ENCODE results near the gene SUPT3H. TPM values are rescaled to one million over a fixed set of nuclear protein-coding genes. Genes with fewer than 3 reads are reported as not detected.

Gene SUPT3H
- total and polyA plus RNA-seq, 2 of the 8 experiments (the other 6 are each of a cell fraction or from before 2014, with no cell fraction given): 18.8 to 23.0 TPM

GRCh38 chr6:45209762-45210161 lies 168.0 kb downstream of the SUPT3H start:
- no peak overlapping the region for H4K8ac ChIP-seq (ENCODE audit: extremely low read depth, insufficient read depth, low read length)
- H2AFZ ChIP-seq (ENCODE audit: low read length): no peak overlapping the region
- H2BK120ac ChIP-seq (replicated peaks; ENCODE audit: low read depth, low read length): no peak overlapping the region
- FAIRE-seq (no peak), DNase-seq (ENCODE audit: low read depth in 1 of 2, low spot score in 2 of 2) (no peak)
- H2BK20ac ChIP-seq (ENCODE audit: low read length): no peak overlapping the region
- H4K5ac ChIP-seq (ENCODE audit: insufficient read length, low read depth, low read length): no peak overlapping the region
- H3K4me2 ChIP-seq (ENCODE audit: insufficient read depth in 1 of 2, low read depth in 2 of 2, low read length in 2 of 2): no peak overlapping the region
- ChIA-PET POLR2A (ENCODE audit: partially characterized antibody) (no interaction called here), CTCF (ENCODE audit: partially characterized antibody) (interaction anchor here (1.6 kb wide), 1 partner anchor 11 kb away, joined by 3 read pairs; no protein-coding TSS in a partner anchor)
- no peaks in the 10 kb centered on the region for H4K20me1 ChIP-seq (replicated peaks in 1 of 2; ENCODE audit: control insufficient read depth in 1 of 2, insufficient read depth in 2 of 2, low read length in 2 of 2)
- no peak overlapping the region for H2BK15ac ChIP-seq (ENCODE audit: low read length)
- H3K9me3 ChIP-seq (ENCODE audit: insufficient read depth in 2 of 2, low read depth in 1 of 2, low read length in 1 of 2): peaks cover 0 to 2% of the 10 kb centered on the region in 2 experiments; a peak in 2 of 4 replicates
- H3K4me1 ChIP-seq (replicated peaks in 1 of 4; ENCODE audit: control insufficient read depth in 3 of 4, insufficient read depth in 4 of 4, low read length in 3 of 4): peaks cover 0 to 5% (median 2%) of the 10 kb centered on the region in 4 experiments; a peak in 4 of 7 replicates
- H2AK5ac ChIP-seq (ENCODE audit: low read depth, low read length): no peak overlapping the region
- H3K79me1 ChIP-seq (ENCODE audit: low read depth, low read length): no peaks in the 10 kb centered on the region; the same call in 1 of the 2 replicates
- no peaks in the 10 kb centered on the region for H3K23me2 ChIP-seq (ENCODE audit: low read depth, low read length)
- H3K9ac ChIP-seq (replicated peaks in 1 of 4; ENCODE audit: extremely low read depth in 1 of 4, low read depth in 3 of 4, low read length in 3 of 4): no peak overlapping the region
- H3K4ac ChIP-seq (replicated peaks; ENCODE audit: insufficient read length, low read depth, low read length): no peak overlapping the region
- no peaks in the 10 kb centered on the region; a peak in 1 of 8 replicates for H3K36me3 ChIP-seq (ENCODE audit: control insufficient read depth in 2 of 4, insufficient read depth in 4 of 4, low read length in 3 of 4)
- H3K56ac ChIP-seq (replicated peaks; ENCODE audit: insufficient read length, low read depth, low read length): no peak overlapping the region
- no peaks in the 10 kb centered on the region; a peak in 1 of 4 replicates for H3K79me2 ChIP-seq (ENCODE audit: control insufficient read depth in 1 of 2, insufficient read depth in 2 of 2, low read length in 2 of 2)
- H2BK12ac ChIP-seq (ENCODE audit: low read depth, low read length): no peak overlapping the region
- no peak overlapping the region for H2BK5ac ChIP-seq (ENCODE audit: low read depth, low read length)
- no peak overlapping the region for H3K23ac ChIP-seq (ENCODE audit: insufficient read length)
- no peak overlapping the region for H3K18ac ChIP-seq (ENCODE audit: extremely low read depth, low read length)
- H3K27me3 ChIP-seq (replicated peaks in 1 of 4; ENCODE audit: control insufficient read depth in 3 of 4, extremely low read depth in 1 of 4, insufficient read depth in 3 of 4, low read length in 3 of 4): no peaks in the 10 kb centered on the region
- WGBS, 2 experiments (ENCODE audit: extremely low coverage in 1 of 2, insufficient coverage in 1 of 2, insufficient read length in 1 of 2, insufficient replicate concordance in 2 of 2, low coverage in 1 of 2, low lambda C conversion rate in 2 of 2, missing lambda C conversion rate in 1 of 2): 88% methylated on average over 2 of the region's 2 CpGs; no CpG with 5 or more reads in 1 of the 2 experiments
- no peak overlapping the region for H4K91ac ChIP-seq (replicated peaks; ENCODE audit: insufficient read length, low read length)
- no peak overlapping the region for H3K27ac ChIP-seq (ENCODE audit: low read depth, low read length)
- no peak overlapping the region for H3K4me3 ChIP-seq (ENCODE audit: extremely low read depth in 1 of 4, insufficient read depth in 2 of 4, low read depth in 3 of 4, low read length in 4 of 4)
- H3K14ac ChIP-seq (ENCODE audit: insufficient read length): no peak overlapping the region
- no peak for TF ChIP-seq CHD2 (IDR thresholded peaks at IDR 0.05; ENCODE audit: low read length)
- TF ChIP-seq ATF3 (IDR thresholded peaks at IDR 0.05; ENCODE audit: insufficient read depth, low read depth, low read length): no peak
- no peak for TF ChIP-seq KDM1A (IDR thresholded peaks at IDR 0.05; ENCODE audit: borderline replicate concordance, low read length)
- no peak for TF ChIP-seq ATF2 (IDR thresholded peaks at IDR 0.05; ENCODE audit: low read length)
- no peak for TF ChIP-seq POLR2AphosphoS5 (IDR thresholded peaks at IDR 0.05; ENCODE audit: low read depth, low read length)
- no peak for TF ChIP-seq RBBP5 (IDR thresholded peaks at IDR 0.05; ENCODE audit: borderline replicate concordance, low read depth, low read length)
